Tibial artery (tissue), 4 donors: ENCODE data around the gene CASZ1.

Experiments used
- DNase-seq, 2 donors: peaks; one replicate each; pipeline ENCODE4 v3.0.0-alpha.2; 2019
- H3K27ac ChIP-seq, 2 donors: fragments of 200-600 bp; sonication (generic) in 1 of 2; 1 replicate in 1 of 2; 2 replicates in 1 of 2; pipeline ENCODE4 v1.5.1; 2018 to 2019; ENCODE audit warnings: mild to moderate bottlenecking in 1 of 2
- H3K27me3 ChIP-seq, 2 donors: fragments of 200-600 bp; sonication (generic) in 1 of 2; one replicate each; pipeline versions ENCODE4 v1.5.1 to v1.6.0; 2016 to 2019
- H3K36me3 ChIP-seq, 3 donors: fragments of 200-600 bp; sonication (generic) in 2 of 3; one replicate each; pipeline ENCODE4 v1.5.1; 2016 to 2019; ENCODE audit warnings: mild to moderate bottlenecking in 2 of 3
- H3K4me1 ChIP-seq, 4 donors: fragments of 200-600 bp; sonication (generic) in 2 of 4; 1 replicate in 3 of 4; 2 replicates in 1 of 4; pipeline ENCODE4 v1.5.1; 2016 to 2019
- H3K4me3 ChIP-seq, 2 donors: fragments of 200-600 bp; sonication (generic) in 1 of 2; 1 replicate in 1 of 2; 2 replicates in 1 of 2; pipeline ENCODE4 v1.5.1; 2018 to 2019; ENCODE audit warnings: mild to moderate bottlenecking in 2 of 2
- H3K9me3 ChIP-seq, 3 donors: fragments of 200-600 bp; sonication (generic) in 1 of 3; one replicate each; pipeline ENCODE4 v1.5.1; 2016 to 2019
- intact Hi-C: fragments of 100-400 bp; cut with DNase I; formaldehyde crosslinking; loops from one replicate; pipeline ENCODE4 v1.15.0; 2023; ENCODE audit warnings: low total_unique reads
- TF ChIP-seq, protein P1 (sequence below), 2 experiments: fragments of 200-600 bp in 1 of 2; fragments of 450-650 bp in 1 of 2; IDR thresholded peaks; one replicate each; pipeline ENCODE4 v1.5.1; 2017 to 2019; ENCODE audit warnings: antibody characterized with exemption in 2 of 2, mild to moderate bottlenecking in 1 of 2, moderate library complexity in 1 of 2

CASZ1 gene

DNA sequence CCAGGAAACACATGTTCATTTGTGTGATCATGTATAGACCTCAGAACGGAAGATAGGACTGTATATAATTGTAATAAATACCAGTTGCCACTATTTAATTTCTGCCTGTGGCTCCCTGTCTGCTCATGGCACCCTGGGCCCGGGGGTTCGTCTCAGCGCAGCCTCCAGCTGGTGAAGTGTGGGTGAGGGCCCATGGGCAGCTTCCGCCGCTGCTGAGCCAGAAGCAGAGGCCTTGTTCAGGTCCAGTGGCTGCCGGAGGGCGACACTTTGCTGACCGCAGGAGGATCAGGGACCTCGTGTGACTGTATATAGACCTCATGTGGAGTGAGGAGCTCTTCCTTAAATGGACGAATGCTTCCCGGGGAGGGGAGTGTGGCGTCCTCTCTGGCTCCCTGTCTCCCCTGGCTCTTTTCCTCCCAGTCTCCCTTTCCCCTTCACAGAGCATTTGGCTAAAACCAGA is 165.8 kb downstream of the CASZ1 start:
- DNase-seq: peak in 1 of 2 donors; percentile 62

DNA sequence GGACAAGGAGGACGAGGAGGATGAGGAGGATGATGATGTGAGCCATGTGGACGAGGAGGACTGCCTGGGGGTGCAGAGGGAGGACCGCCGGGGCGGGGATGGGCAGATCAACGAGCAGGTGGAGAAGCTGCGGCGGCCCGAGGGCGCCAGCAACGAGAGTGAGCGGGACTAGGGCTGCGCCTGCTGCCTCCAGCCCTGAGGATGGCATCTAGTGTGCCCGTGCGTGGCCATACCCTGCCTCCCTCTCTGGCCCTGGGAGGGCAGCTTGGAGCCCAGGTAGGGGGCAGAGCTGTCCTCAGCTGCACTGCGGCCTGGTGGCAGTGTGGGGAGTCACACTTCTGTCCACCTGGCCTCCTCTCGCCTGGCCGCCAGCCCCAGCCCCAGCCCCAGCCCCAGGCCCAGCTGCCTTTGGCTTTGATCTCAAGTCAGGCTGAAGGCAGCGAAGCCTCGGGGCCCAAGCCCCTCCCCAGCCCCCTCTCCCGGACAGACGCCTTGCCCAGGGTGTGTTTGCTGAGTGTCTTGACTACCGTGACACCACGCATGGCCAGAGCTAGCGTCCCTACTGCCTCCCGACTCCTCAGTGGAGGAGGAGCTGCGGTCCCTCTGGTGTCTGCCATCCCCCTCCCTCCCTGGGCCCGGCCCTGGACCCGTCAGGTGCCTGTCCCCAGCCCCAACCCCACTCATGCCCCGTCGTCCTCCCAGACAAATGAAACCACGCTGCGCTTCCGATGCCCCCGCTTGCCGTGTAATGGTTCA is 166.5 kb downstream of the CASZ1 start:
- Histone ChIP-seq H3K36me3 (peaks cover 0 to 10% (median 0%) of the 10 kb centered on the region in 3 donors), H3K4me1 (peaks cover 11 to 59% (median 51%) of the 10 kb centered on the region in 4 donors), H3K4me3 (no peak overlapping the region), H3K27me3 (no peaks in the 10 kb centered on the region), H3K27ac (peak overlapping the region; percentile 87 to 88), H3K9me3 (no peaks in the 10 kb centered on the region)
- DNase-seq: peak in 1 of 2 donors; percentile 67
- intact Hi-C loops: loop anchor here (10.0 kb wide), 1 partner anchor 115 kb away; no protein-coding TSS in a partner anchor
- TF ChIP-seq, protein P1, sequence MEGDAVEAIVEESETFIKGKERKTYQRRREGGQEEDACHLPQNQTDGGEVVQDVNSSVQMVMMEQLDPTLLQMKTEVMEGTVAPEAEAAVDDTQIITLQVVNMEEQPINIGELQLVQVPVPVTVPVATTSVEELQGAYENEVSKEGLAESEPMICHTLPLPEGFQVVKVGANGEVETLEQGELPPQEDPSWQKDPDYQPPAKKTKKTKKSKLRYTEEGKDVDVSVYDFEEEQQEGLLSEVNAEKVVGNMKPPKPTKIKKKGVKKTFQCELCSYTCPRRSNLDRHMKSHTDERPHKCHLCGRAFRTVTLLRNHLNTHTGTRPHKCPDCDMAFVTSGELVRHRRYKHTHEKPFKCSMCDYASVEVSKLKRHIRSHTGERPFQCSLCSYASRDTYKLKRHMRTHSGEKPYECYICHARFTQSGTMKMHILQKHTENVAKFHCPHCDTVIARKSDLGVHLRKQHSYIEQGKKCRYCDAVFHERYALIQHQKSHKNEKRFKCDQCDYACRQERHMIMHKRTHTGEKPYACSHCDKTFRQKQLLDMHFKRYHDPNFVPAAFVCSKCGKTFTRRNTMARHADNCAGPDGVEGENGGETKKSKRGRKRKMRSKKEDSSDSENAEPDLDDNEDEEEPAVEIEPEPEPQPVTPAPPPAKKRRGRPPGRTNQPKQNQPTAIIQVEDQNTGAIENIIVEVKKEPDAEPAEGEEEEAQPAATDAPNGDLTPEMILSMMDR (IDR thresholded peaks at IDR 0.05): no peak

More for the DNA sequence above, 165.8 kb downstream of the CASZ1 start:
- H3K27ac ChIP-seq: peak overlapping the region; percentile 87 to 88
- peaks cover 0 to 4% (median 0%) of the 10 kb centered on the region in 3 donors for H3K36me3 ChIP-seq
- TF ChIP-seq, protein P1 (IDR thresholded peaks at IDR 0.05): no peak
- no peak overlapping the region for H3K4me3 ChIP-seq
- no peaks in the 10 kb centered on the region for H3K27me3 ChIP-seq
- H3K4me1 ChIP-seq: peaks cover 11 to 66% (median 57%) of the 10 kb centered on the region in 4 donors
- H3K9me3 ChIP-seq: no peaks in the 10 kb centered on the region
- intact Hi-C loops: no loop called here

DNA sequence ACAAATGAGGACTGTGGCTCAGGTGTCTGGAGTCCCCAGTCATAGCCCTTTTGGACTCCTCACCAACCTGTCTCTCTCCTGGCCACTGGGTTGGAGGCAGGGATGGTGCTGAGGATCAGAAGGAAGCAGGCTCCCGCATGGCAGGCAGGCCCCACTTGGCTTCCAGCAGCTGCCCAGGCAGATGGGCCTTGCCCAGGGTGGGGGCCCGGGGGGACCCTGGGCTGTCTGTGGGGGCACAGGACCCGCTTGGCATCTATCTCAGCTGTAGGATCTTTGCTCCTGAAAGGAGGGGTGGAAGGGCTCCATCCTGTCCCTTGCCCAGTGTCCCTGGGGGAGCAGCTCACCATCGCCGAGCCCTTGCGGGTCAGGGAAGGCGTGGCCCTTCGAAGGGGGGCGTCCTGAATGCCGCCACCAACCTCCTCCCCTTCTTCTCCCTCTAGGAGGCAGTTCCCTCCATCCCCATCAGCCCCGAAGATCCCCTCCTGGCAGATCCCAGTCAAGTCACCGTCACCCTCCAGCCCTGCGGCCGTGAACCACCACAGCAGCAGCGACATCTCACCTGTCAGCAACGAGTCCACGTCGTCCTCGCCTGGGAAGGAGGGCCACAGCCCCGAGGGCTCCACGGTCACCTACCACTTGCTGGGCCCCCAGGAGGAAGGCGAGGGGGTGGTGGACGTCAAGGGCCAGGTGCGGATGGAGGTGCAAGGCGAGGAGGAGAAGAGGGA is 167.2 kb downstream of the CASZ1 start:
- H3K4me1 ChIP-seq: peaks cover 11 to 52% (median 43%) of the 10 kb centered on the region in 4 donors
- DNase-seq: peak in 1 of 2 donors; percentile 65
- TF ChIP-seq, protein P1 (IDR thresholded peaks at IDR 0.05): no peak
- H3K27ac ChIP-seq: peak overlapping the region; percentile 87 to 88
- no peaks in the 10 kb centered on the region for H3K9me3 ChIP-seq
- no peak overlapping the region for H3K4me3 ChIP-seq
- intact Hi-C loops: loop anchor here (10.0 kb wide), 1 partner anchor 114 kb away; no protein-coding TSS in a partner anchor
- peaks cover 0 to 17% (median 0%) of the 10 kb centered on the region in 3 donors for H3K36me3 ChIP-seq
- H3K27me3 ChIP-seq: no peaks in the 10 kb centered on the region

DNA sequence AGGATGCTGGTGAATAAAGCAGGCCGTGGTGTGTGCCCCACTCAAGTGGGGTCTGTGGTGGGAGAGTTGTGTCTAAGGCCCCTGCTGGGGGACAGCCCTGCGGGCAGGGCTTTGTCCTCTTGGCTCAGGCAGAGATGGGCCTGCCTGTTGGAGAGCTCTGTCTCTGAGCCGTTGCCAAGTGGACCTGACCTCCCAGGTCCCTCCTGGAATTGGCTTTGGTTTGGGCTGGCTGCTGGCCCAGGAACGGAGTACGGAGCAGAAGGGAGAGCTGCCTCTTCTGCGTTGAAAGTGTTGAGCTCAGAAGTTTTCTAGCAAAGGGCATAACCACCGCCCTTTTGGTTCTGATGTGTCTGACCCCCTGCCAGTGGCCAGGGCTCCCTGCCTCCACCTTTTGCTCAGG is 167.8 kb downstream of the CASZ1 start:
- H3K4me3 ChIP-seq: no peak overlapping the region
- TF ChIP-seq, protein P1 (IDR thresholded peaks at IDR 0.05): no peak
- H3K4me1 ChIP-seq: peaks cover 11 to 46% (median 38%) of the 10 kb centered on the region in 4 donors
- DNase-seq: peak in 1 of 2 donors; percentile 88
- no peaks in the 10 kb centered on the region for H3K9me3 ChIP-seq
- no peaks in the 10 kb centered on the region for H3K27me3 ChIP-seq
- H3K36me3 ChIP-seq: peaks cover 0 to 23% (median 4%) of the 10 kb centered on the region in 3 donors
- H3K27ac ChIP-seq: peak overlapping the region; percentile 87 to 88
- intact Hi-C loops: loop anchor here (10.0 kb wide), 1 partner anchor 114 kb away; no protein-coding TSS in a partner anchor

DNA sequence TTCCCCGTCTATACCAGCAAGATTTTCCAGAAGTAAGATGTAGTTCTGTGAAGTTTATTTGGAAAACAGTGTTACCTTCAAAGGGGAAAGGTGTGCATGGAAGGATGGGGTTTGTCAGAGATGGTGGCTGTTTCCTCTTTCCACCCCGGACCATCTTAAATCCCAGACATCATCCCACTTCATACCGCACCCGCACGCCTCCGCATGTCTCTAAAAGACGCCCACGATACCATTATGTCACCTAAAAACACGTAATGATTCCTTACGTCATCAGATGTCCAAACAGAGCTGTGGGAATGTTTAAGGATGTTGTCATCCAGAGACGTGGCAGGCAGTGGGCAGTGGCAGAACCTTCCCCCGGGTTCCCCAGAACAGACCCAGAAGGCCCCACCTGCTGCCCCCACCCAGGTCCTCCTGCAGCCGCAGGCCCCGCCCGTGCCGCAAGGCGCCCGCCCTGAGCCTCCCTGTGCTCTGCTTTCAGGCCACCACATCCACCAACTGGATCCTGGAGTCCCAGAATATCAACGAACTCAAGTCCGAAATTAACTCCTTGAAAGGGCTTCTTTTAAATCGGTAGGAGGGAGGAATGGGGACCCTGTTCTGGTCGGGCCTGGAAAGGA is 169.5 kb downstream of the CASZ1 start:
- H3K4me3 ChIP-seq: no peak overlapping the region
- peaks cover 0 to 40% (median 19%) of the 10 kb centered on the region in 3 donors for H3K36me3 ChIP-seq
- peak in 1 of 2 donors; percentile 51 for DNase-seq
- no peak overlapping the region for H3K27ac ChIP-seq
- peaks cover under 1 to 28% (median 20%) of the 10 kb centered on the region in 4 donors for H3K4me1 ChIP-seq
- no peaks in the 10 kb centered on the region for H3K27me3 ChIP-seq
- no peaks in the 10 kb centered on the region for H3K9me3 ChIP-seq
- intact Hi-C loops: loop anchor here (10.0 kb wide), 1 partner anchor 112 kb away; no protein-coding TSS in a partner anchor
- TF ChIP-seq, protein P1 (IDR thresholded peaks at IDR 0.05): no peak
